GM12878 (cell line): ENCODE data around the gene PLOD3. TPM values are rescaled to one million over a fixed set of nuclear protein-coding genes. Genes with fewer than 3 reads are reported as not detected.

ENCODE experiments used
- ATAC-seq: fragments of 200-7000 bp; cut with Tn5 transposase; 3 replicates; pipeline ENCODE4 v1.9.1; 2020; ENCODE audit warnings: mild to moderate bottlenecking, moderate library complexity
- BruUV-seq: library from RNA; stranded (reverse); fragments of 400-500 nt; replicated peaks from 2 replicates; lab custom pipeline; 2021; lab: Mats Ljungman, UMichigan
- CTCF ChIA-PET: fragments of 300-600 bp; sonication (Branson Sonifier 250); formaldehyde crosslinking; extraction: SDS; loops from one replicate; lab custom pipeline; 2021; ENCODE audit warnings: inconsistent platforms; lab: Yijun Ruan, JAX
- POLR2A ChIA-PET: fragments of 350-600 bp; formaldehyde crosslinking; extraction: SDS; loops from one replicate; lab custom pipeline; 2021; ENCODE audit warnings: inconsistent platforms; lab: Charles Lee
- RAD21 ChIA-PET: fragments of 300-600 bp; sonication (Branson Sonifier 250); formaldehyde crosslinking; loops from one replicate; lab custom pipeline; 2023; ENCODE audit warnings: antibody characterized with exemption; ENCODE audit not compliant: unreplicated experiment; lab: Charles Lee
- SMC1A ChIA-PET: fragments of 300-600 bp; sonication (Branson Sonifier 250); formaldehyde crosslinking; loops from one replicate; lab custom pipeline; 2023; ENCODE audit not compliant: unreplicated experiment, uncharacterized antibody; lab: Charles Lee
- DNase-seq: peaks from one replicate; pipeline ENCODE4 v3.0.0-alpha.2; 2011; ENCODE audit warnings: low read depth, low spot score
- FAIRE-seq: peaks from 3 replicates; lab custom pipeline; 2011; peaks lifted over from hg19 to GRCh38; lab: Jason Lieb, UNC
- H2AFZ ChIP-seq: 2 replicates; pipeline ENCODE4 v1.6.0; 2011; ENCODE audit warnings: low read depth, low read length, control low read depth; ENCODE audit not compliant: control insufficient read depth
- H3K27ac ChIP-seq: 2 replicates; pipeline ENCODE4 v1.5.1; 2011; ENCODE audit warnings: control low read depth; ENCODE audit not compliant: control insufficient read depth, insufficient read depth
- H3K27me3 ChIP-seq, 2 experiments: replicated peaks in 1 of 2; 2 replicates each; pipeline versions ENCODE4 v1.6.0 to v1.6.1; 2011; ENCODE audit warnings: low read length in 1 of 2; ENCODE audit not compliant: control insufficient read depth in 2 of 2, insufficient read depth in 2 of 2
- H3K36me3 ChIP-seq, 2 experiments: 2 replicates each; pipeline ENCODE4 v1.5.1; 2011; ENCODE audit warnings: low read length in 1 of 2; ENCODE audit not compliant: control insufficient read depth in 2 of 2, insufficient read depth in 2 of 2
- H3K4me1 ChIP-seq: 2 replicates; pipeline ENCODE4 v1.6.1; 2011; ENCODE audit warnings: mild to moderate bottlenecking, low read length, moderate library complexity, mixed read lengths; ENCODE audit not compliant: control insufficient read depth, insufficient read depth
- H3K4me2 ChIP-seq: 2 replicates; pipeline ENCODE4 v1.6.0; 2011; ENCODE audit warnings: control low read depth; ENCODE audit not compliant: control insufficient read depth, insufficient read depth
- H3K4me3 ChIP-seq: fragments of 200-600 bp; sonication (generic); 2 replicates; pipeline ENCODE4 v1.5.1; 2016
- H3K79me2 ChIP-seq: 2 replicates; pipeline ENCODE4 v1.6.0; 2011; ENCODE audit warnings: low read length; ENCODE audit not compliant: control insufficient read depth, insufficient read depth
- H3K9ac ChIP-seq: 2 replicates; pipeline ENCODE4 v1.8.0; 2011; ENCODE audit warnings: low read length, control low read depth, mixed read lengths; ENCODE audit not compliant: control insufficient read depth, insufficient read depth
- H3K9me3 ChIP-seq: replicated peaks from 3 replicates; pipeline ENCODE4 v1.5.1; 2011; ENCODE audit warnings: mild to moderate bottlenecking, low read length; ENCODE audit not compliant: control insufficient read depth, insufficient read depth
- H4K20me1 ChIP-seq: 2 replicates; pipeline ENCODE4 v1.6.0; 2011; ENCODE audit not compliant: control insufficient read depth, insufficient read depth
- ATF3 ChIP-seq: IDR thresholded peaks from 2 replicates; pipeline ENCODE4 v1.6.1; 2011; ENCODE audit warnings: low read depth, mild to moderate bottlenecking, low read length, moderate library complexity, borderline replicate concordance; ENCODE audit errors: extremely low read depth
- FOXK2 ChIP-seq: fragments of 450-650 bp; IDR thresholded peaks from 2 replicates; pipeline ENCODE4 v1.6.1; 2017; ENCODE audit warnings: mild to moderate bottlenecking, moderate library complexity
- KDM1A ChIP-seq: fragments of 200-600 bp; sonication (generic); IDR thresholded peaks from 2 replicates; pipeline ENCODE4 v1.6.1; 2016; ENCODE audit warnings: borderline replicate concordance
- SUZ12 ChIP-seq: fragments of 200-600 bp; sonication (generic); IDR thresholded peaks from one replicate; pipeline ENCODE4 v1.6.1; 2018; ENCODE audit warnings: antibody characterized with exemption, mild to moderate bottlenecking; ENCODE audit not compliant: unreplicated experiment
- WGBS: methylation state at CpG from one replicate; pipeline ENCODE4 v1.1.6; 2016; ENCODE audit warnings: low lambda C conversion rate; ENCODE audit not compliant: insufficient replicate concordance, insufficient coverage; ENCODE audit errors: missing lambda C conversion rate; 5-methylcytosine and 5-hydroxymethylcytosine counted together
- in situ Hi-C: fragments of 300-500 bp; cut with MboI; formaldehyde crosslinking; loops from 9 replicates; pipeline ENCODE4 v1.14.3; 2018; ENCODE audit warnings: mixed read lengths
- intact Hi-C: fragments of 100-400 bp; cut with micrococcal nuclease; formaldehyde crosslinking; loops from one replicate; pipeline ENCODE4 v1.14.2; 2022; ENCODE audit not compliant: unreplicated experiment
- polyA plus RNA-seq, 11 experiments: library from polyadenylated mRNA; depleted of rRNA in 4 of 11; unstranded in 6 of 11; stranded (reverse) in 5 of 11; fragments of >200 nt; fragmentation: Nextera tagmentation in 4 of 11; fragmentation: Illumina TruSeq in 1 of 11; extraction: Ambion mirVana in 4 of 11; extraction: Trizol in 1 of 11; gene quantifications; 1 replicate in 1 of 11; 2 replicates in 10 of 11; pipeline versions ENCODE4 v1.2.1 to v1.2.3, GENCODE V29; 2011 to 2016; ENCODE audit warnings: inconsistent platforms in 2 of 11, missing spikeins in 2 of 11, low read depth in 1 of 11
- total RNA-seq, 4 experiments: library from RNA; depleted of rRNA in 3 of 4; stranded (reverse); fragments of >200 nt in 3 of 4; fragmentation: Illumina TruSeq in 1 of 4; extraction: Trizol in 1 of 4; gene quantifications; 2 replicates each; pipeline versions ENCODE4 v1.2.1 to v1.2.3, GENCODE V29; 2013 to 2021

PLOD3 gene
- total and polyA plus RNA-seq, 10 of the 15 experiments (the other 5 are each of a cell fraction or from before 2014, with no cell fraction given): 0.53 to 27.8 (median 15.1) TPM

DNA sequence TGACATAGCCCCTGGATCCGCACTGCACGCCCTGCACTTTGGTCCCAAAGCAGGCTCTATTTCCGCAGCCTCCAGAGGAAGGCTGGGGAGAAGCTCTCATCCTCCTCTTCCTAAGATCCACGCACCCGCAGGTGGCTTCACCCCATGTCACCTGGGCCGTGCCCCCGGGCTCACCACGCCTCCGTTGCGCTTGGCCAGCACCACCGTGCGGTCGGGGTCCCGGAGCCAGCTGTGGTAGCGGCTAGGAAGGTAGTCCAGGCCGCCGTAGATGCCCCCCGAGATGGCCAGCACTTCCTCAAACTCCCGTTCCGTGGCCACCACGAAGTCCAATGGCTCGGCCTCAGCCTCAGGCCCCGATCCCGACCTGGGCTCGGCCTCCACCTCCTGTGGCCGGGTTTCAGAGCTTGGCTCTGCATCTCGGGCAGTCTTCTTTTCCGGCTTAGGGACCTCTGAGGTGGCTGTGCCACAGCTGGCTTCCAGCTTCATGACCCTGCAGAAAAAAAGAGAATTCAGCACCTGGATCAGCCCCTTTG, 43.0 kb downstream of the PLOD3 start:
- no peaks in the 10 kb centered on the region for H3K79me2 ChIP-seq
- no peak for FAIRE-seq
- H3K36me3 ChIP-seq: no peaks in the 10 kb centered on the region
- no peaks in the 10 kb centered on the region; the same call in 2 of the 3 replicates for H3K9me3 ChIP-seq
- H3K27me3 ChIP-seq: peaks cover 26 to 34% of the 10 kb centered on the region in 2 experiments
- H4K20me1 ChIP-seq: no peaks in the 10 kb centered on the region
- H3K4me1 ChIP-seq: peaks cover 7% of the 10 kb centered on the region; the same call in 1 of the 2 replicates
- BruUV-seq: no TSS peak
- peak overlapping the region; percentile 59; the same call in 1 of the 2 replicates for H3K4me2 ChIP-seq
- ChIA-PET CTCF (interaction anchor here (0.9 to 2.8 kb wide), 8 partner anchors 9 to 368 kb away, joined by 3 to 35 read pairs (median 5); partner anchors contain the start of genes VGF and ZNHIT1), POLR2A (interaction anchor here (0.8 to 1.0 kb wide), 2 partner anchors 9 to 18 kb away, joined by 3 read pairs; partner anchors contain the start of gene VGF), SMC1A (interaction anchor here (0.6 to 1.8 kb wide), 8 partner anchors 8 to 107 kb away, joined by 3 to 7 read pairs (median 4); partner anchors contain the start of genes AP1S1, PLOD3 and ZNHIT1), RAD21 (interaction anchor here (0.9 to 2.4 kb wide), 6 partner anchors 9 to 51 kb away, joined by 3 to 15 read pairs (median 3); partner anchors contain the start of gene VGF)
- ATAC-seq: no peak; the same call in 2 of the 3 replicates
- no peak overlapping the region for H3K27ac ChIP-seq
- no peak for DNase-seq
- no peak overlapping the region for H3K9ac ChIP-seq
- intact Hi-C loops: no loop called here
- TF ChIP-seq FOXK2 (no peak), SUZ12 (no peak), ATF3 (no peak), KDM1A (no peak)
- TF ChIP-seq, all 136 proteins: peak for 0
- no peak overlapping the region for H3K4me3 ChIP-seq
- peak overlapping the region; percentile 72 for H2AFZ ChIP-seq
- in situ Hi-C loops: no loop called here
- WGBS: 39% methylated on average over 27 of the region's 28 CpGs
